Measurements from ENCODE around the gene TMEM221.

The TMEM221 gene

GRCh38 chr19:17435218-17435617 is 13.2 kb downstream of the TMEM221 start:
- H3K4me1 Mint-ChIP-seq = no peaks in the 10 kb centered on the region
- H3K4me3 Mint-ChIP-seq = no peak overlapping the region
- no peaks in the 10 kb centered on the region for H3K27me3 Mint-ChIP-seq
- no peak overlapping the region for H3K27ac Mint-ChIP-seq
- no peak for ATAC-seq
- no peaks in the 10 kb centered on the region for H3K36me3 Mint-ChIP-seq
- no peaks in the 10 kb centered on the region for H3K9me3 Mint-ChIP-seq

DNA sequence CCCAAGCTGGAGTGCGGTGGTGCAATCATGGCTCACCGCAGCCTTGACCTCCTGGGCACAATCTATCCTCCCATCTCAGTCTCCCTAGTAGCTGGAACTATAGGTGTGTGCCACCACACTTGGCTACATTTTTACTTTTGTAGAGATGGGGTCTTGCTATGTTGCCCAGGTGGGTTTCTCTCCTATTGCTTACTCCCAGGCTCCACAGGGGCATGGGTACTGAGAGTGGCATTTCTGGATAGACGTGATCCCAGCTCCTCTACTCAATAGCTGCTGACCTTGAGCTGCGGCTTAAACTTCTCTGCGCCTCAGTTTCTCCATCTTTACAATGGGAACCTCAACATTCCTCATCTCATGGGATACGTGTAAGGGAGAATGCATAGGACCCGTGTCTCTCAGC is 17.1 kb downstream of the TMEM221 start:
- Mint-ChIP-seq H3K27me3 (no peaks in the 10 kb centered on the region), H3K27ac (no peak overlapping the region), H3K4me3 (no peak overlapping the region), H3K4me1 (no peaks in the 10 kb centered on the region), H3K9me3 (no peaks in the 10 kb centered on the region), H3K36me3 (no peaks in the 10 kb centered on the region)
- no peak for ATAC-seq

DNA sequence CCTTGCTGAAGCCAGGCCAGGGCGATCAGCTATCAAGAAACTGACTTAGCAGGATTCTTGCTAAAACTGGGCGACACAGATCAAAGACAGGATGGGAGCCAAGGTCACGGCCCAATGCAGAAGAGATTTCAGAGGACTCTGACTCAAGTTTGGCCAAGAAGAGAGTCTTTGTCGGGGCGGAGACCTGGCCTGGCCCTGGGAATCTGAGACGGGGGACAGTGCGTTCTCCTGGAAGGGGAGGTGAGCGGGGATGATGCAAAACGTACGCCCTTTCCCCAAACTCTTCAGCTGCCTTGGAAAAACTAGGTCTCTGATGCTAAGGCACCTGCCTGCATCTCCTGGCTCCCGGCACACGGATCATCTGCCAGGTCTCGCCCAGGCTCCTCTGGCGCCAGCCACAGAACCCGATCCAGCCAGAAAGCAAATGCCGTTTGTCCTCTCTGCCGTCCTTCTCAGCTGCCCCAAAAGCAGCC is 18.8 kb downstream of the TMEM221 start:
- no peak for ATAC-seq
- Mint-ChIP-seq H3K36me3 (no peaks in the 10 kb centered on the region), H3K27me3 (no peaks in the 10 kb centered on the region), H3K4me1 (peaks cover 5% of the 10 kb centered on the region), H3K27ac (no peak overlapping the region), H3K4me3 (no peak overlapping the region), H3K9me3 (no peaks in the 10 kb centered on the region)

- no peaks in the 10 kb centered on the region for H3K9me3 Mint-ChIP-seq
- peak; percentile 52 for ATAC-seq
- H3K4me3 Mint-ChIP-seq = no peak overlapping the region
- no peaks in the 10 kb centered on the region for H3K27me3 Mint-ChIP-seq
- H3K27ac Mint-ChIP-seq = no peak overlapping the region
- H3K4me1 Mint-ChIP-seq = peaks cover 16% of the 10 kb centered on the region
- H3K36me3 Mint-ChIP-seq = peaks cover 6% of the 10 kb centered on the region
Measured at GRCh38 chr19:17424743-17425365, 23.6 kb downstream of the TMEM221 start.

GRCh38 chr19:17423429-17424208 is 24.8 kb downstream of the TMEM221 start:
- H3K9me3 Mint-ChIP-seq = no peaks in the 10 kb centered on the region
- H3K4me3 Mint-ChIP-seq = no peak overlapping the region
- no peak overlapping the region for H3K27ac Mint-ChIP-seq
- peaks cover 6% of the 10 kb centered on the region for H3K36me3 Mint-ChIP-seq
- H3K27me3 Mint-ChIP-seq = no peaks in the 10 kb centered on the region
- ATAC-seq = no peak
- peaks cover 24% of the 10 kb centered on the region for H3K4me1 Mint-ChIP-seq

DNA sequence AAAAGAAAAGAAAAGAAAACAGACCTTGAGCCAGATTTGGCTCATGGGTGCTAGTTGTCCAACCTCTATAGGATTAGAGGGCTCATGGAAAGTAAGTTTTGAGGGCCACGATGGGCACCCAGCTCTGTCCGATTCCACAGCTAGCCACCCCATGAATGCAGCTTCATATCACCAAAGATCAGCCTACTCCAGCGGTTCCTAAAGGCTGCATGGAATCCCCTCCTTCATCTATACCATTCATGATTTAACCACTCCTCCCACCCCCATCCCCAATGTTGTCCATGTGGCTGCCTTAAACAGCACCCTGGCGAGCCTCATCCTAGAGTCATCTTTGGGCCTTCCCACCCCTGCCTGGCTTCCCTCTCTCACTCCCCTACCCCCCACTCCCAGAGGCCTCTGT is 26.5 kb downstream of the TMEM221 start:
- Mint-ChIP-seq H3K36me3 (peaks cover 9% of the 10 kb centered on the region), H3K27me3 (no peaks in the 10 kb centered on the region), H3K27ac (no peak overlapping the region), H3K4me1 (peaks cover 24% of the 10 kb centered on the region), H3K9me3 (no peaks in the 10 kb centered on the region), H3K4me3 (no peak overlapping the region)
- ATAC-seq = no peak

DNA sequence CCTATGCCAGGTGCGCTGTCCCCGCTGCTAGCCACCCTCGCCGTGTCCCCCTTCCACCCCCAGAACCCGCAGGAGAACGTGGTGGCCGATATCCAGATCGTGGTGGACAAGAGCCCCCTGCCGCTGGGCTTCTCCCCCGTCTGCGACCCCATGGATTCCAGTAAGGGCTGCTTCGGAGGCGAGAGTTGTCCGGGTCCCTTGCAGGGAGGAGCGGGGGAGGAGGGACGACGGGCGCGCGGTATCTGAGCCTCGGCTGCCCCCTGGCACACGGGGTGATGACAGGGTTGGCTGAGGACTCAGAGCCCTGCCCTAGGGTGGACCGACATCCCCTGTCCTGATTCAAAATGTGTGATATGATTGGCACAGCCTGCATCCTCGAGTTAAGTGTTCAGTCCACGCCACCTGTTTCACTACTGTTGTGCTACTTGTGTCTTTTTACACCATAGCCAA is 28.0 kb downstream of the TMEM221 start:
- H3K9me3 Mint-ChIP-seq = no peaks in the 10 kb centered on the region

DNA sequence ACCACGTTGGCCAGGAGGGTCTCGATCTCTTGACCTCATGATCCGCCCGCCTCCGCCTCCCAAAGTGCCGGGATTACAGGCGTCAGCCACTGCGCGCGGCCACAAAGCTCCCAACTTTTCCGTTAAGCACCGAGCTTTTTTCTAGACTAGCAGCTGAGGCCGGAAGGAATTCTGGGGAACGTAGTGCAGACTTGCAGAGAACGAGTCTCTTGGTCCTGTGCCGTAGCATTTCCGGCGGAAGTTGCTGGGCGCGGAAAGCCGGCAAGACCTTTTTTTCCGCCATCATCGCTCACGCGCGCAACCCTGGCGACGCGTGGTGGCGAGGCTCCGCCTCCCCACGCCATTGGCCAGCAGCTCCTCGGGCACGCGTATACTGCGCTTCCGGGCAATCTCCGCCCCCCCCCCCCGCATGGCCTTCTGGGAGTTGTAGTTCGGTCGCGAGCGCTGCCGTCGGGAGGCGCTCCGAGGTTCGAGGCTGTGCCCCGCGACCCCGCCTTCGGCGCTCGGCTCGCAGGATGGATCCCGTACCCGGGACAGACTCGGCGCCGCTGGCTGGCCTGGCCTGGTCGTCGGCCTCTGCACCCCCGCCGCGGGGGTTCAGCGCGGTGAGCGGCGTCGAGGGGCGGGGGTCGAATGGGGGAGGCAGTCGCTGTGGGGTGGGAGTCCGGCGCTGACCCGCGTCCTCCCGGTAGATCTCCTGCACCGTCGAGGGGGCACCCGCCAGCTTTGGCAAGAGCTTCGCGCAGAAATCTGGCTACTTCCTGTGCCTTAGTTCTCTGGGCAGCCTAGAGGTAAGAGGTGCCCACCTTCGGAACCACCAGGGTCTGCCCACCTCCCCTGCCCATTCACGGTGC is 28.6 kb downstream of the TMEM221 start, which contains the start of gene MVB12A:
Gene MVB12A (plus strand): TSS at position 427 of the 854 bp plus-strand sequence. CDS start 89 bp downstream, at position 516.
- peaks cover 25% of the 10 kb centered on the region for H3K36me3 Mint-ChIP-seq
- peak within 1 kb of the TSS; percentile 94 for H3K4me3 Mint-ChIP-seq
- no peaks in the 10 kb centered on the region for H3K27me3 Mint-ChIP-seq
- peak within 1 kb of the TSS; percentile 90 for H3K27ac Mint-ChIP-seq
- ATAC-seq = peak; percentile 98
- peaks cover 21% of the 10 kb centered on the region for H3K4me1 Mint-ChIP-seq
- H3K9me3 Mint-ChIP-seq = no peaks in the 10 kb centered on the region

More for the DNA sequence above, 28.0 kb downstream of the TMEM221 start:
- Mint-ChIP-seq H3K36me3 (peaks cover 19% of the 10 kb centered on the region), H3K4me3 (peak overlapping the region; percentile 94), H3K27me3 (no peaks in the 10 kb centered on the region), H3K27ac (peak overlapping the region; percentile 90), H3K4me1 (peaks cover 24% of the 10 kb centered on the region)
- ATAC-seq = peak; percentile 37

DNA sequence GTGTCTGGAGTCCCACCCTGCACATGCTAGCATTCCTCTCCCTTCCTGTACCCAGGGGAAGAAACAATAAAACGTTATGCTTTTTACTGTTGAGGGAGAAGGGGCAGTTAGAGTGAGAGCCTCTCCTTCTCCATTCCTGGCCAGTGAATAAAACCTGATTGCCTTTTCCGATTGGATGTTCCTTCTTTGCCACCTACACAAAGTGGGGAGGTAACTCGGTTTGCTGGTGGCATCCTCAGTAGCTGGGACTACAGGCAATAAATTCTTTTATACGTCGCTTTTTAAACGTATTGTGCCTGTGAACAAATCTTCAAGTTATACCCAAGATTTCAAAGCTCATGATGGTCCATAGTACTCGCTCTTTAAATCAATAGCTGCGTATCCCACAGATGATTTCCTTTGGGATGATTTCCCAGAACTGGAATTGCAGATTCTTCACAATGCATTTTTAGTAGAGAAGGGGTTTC is 29.3 kb downstream of the TMEM221 start:
- H3K4me3 Mint-ChIP-seq = peak overlapping the region; percentile 94
- H3K4me1 Mint-ChIP-seq = peaks cover 18% of the 10 kb centered on the region

GRCh38 chr19:17418710-17419109 is 29.8 kb downstream of the TMEM221 start:
- Mint-ChIP-seq H3K27me3 (no peaks in the 10 kb centered on the region), H3K27ac (peak overlapping the region; percentile 90), H3K4me3 (peak overlapping the region; percentile 23), H3K36me3 (peaks cover 25% of the 10 kb centered on the region), H3K9me3 (no peaks in the 10 kb centered on the region), H3K4me1 (peaks cover 18% of the 10 kb centered on the region)
- no peak for ATAC-seq

More for the DNA sequence above, 29.3 kb downstream of the TMEM221 start:
- Mint-ChIP-seq H3K27ac (peak overlapping the region; percentile 90), H3K36me3 (peaks cover 25% of the 10 kb centered on the region), H3K27me3 (no peaks in the 10 kb centered on the region), H3K9me3 (no peaks in the 10 kb centered on the region)
- ATAC-seq = no peak

DNA sequence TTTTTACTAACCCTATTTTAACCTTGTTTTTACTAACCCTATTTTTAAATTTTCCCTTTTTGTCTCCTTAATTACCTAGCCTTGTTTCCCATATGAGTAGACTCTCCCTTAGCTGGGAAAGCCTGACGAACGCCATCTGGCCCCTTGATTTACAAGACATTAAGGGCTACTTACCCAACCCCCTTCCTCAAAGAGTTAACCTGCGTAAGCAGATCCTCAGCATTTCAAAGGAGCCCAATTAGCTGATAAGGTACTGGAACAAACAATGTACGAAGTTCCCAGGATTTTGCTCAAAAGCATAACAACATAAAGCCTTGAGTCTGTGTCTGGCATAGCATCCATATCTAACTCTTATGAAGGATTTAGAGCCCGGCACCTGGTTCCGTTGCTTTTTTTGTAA is 33.3 kb downstream of the TMEM221 start:
- ATAC-seq = no peak
- H3K9me3 Mint-ChIP-seq = no peaks in the 10 kb centered on the region
- H3K4me1 Mint-ChIP-seq = peaks cover 23% of the 10 kb centered on the region
- H3K36me3 Mint-ChIP-seq = peaks cover 35% of the 10 kb centered on the region
- H3K27me3 Mint-ChIP-seq = no peaks in the 10 kb centered on the region
- H3K27ac Mint-ChIP-seq = no peak overlapping the region
- no peak overlapping the region for H3K4me3 Mint-ChIP-seq

DNA sequence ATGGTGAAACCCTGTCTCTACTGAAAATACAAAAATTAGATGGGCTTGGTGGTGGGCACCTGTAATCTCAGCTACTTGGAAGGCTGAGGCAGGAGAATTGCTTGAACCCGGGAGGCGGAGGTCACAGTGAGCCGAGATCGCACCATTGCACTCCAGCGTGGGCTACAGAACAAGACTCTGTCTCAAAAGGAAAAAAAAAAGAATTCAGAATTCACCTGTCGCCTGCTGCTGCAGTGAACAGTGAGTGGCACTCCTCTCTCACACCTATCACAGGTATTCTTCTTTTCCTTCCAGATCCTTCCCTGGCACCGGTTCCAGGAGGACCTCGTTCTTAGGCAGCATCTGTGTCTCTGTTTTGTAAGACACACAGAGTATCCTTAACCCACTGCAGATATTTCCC is 34.4 kb downstream of the TMEM221 start:
- Mint-ChIP-seq H3K4me1 (peaks cover 17% of the 10 kb centered on the region), H3K27me3 (no peaks in the 10 kb centered on the region), H3K4me3 (no peak overlapping the region), H3K9me3 (no peaks in the 10 kb centered on the region), H3K36me3 (peaks cover 35% of the 10 kb centered on the region), H3K27ac (no peak overlapping the region)
- ATAC-seq = no peak

DNA sequence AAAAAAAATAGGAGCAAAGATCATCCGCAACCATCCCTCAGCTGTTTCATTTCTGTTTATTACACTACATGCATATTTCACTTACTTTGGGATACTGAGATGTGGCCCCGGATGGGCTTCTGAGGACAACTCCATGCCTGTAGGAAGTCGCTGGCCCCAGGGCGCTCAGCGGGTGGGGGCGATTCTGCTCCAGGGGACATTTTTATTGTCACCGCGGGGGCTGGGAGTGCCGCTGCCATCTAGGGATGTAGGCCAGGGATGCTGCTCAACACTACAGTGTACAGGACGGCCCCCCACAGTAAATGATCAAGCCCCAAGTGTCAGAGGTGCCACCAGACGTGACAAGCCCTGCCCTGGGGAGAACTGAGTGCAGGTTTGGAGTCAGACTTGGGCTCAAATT is 36.7 kb downstream of the TMEM221 start:
- H3K36me3 Mint-ChIP-seq = peaks cover 30% of the 10 kb centered on the region
- no peak for ATAC-seq
- H3K4me3 Mint-ChIP-seq = no peak overlapping the region
- peaks cover 27% of the 10 kb centered on the region for H3K4me1 Mint-ChIP-seq
- no peaks in the 10 kb centered on the region for H3K27me3 Mint-ChIP-seq
- H3K9me3 Mint-ChIP-seq = no peaks in the 10 kb centered on the region
- H3K27ac Mint-ChIP-seq = no peak overlapping the region

- ATAC-seq = no peak
- no peak overlapping the region for H3K4me3 Mint-ChIP-seq
- H3K27ac Mint-ChIP-seq = no peak overlapping the region
Measured at GRCh38 chr19:17409990-17410389, 38.5 kb downstream of the TMEM221 start.

DNA sequence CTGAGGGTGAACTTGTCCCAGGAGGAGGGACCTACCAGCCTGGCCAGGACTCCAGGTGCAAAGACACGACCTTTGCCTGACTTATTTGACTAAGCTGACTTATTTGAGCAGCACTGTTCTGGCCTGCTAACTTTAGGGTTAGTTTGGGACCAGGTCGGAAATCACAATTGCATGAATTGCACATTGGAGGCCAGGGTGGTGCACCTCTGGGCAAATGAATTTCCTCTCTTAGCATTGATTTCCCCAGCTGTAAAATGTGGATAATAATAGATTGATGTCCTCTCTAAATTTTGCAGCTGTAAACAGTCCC is 41.6 kb downstream of the TMEM221 start:
- Mint-ChIP-seq H3K27ac (peak overlapping the region; percentile 90), H3K4me1 (peaks cover 47% of the 10 kb centered on the region), H3K4me3 (peak overlapping the region; percentile 84), H3K36me3 (peaks cover 20% of the 10 kb centered on the region), H3K27me3 (no peaks in the 10 kb centered on the region), H3K9me3 (no peaks in the 10 kb centered on the region)
- peak; percentile 42 for ATAC-seq

More at GRCh38 chr19:17409990-17410389, 38.5 kb downstream of the TMEM221 start:
- H3K9me3 Mint-ChIP-seq = no peaks in the 10 kb centered on the region
- H3K4me1 Mint-ChIP-seq = peaks cover 39% of the 10 kb centered on the region
- H3K27me3 Mint-ChIP-seq = no peaks in the 10 kb centered on the region
- peaks cover 17% of the 10 kb centered on the region for H3K36me3 Mint-ChIP-seq

Measured in stimulated activated memory B cell treated with anti-CD40 and anti-IgM and Interleukin-4, amounts not matched to agents 10 μg/mL and 1 μg/mL and 100 μg/mL, for 72 hours (primary cell).